Heart left ventricle (tissue), 13 donors: ENCODE results near the gene NLGN2.

Experiments used
- POLR2A ChIP-seq, 2 donors: fragments of 450-650 bp; IDR thresholded peaks; one replicate each; pipeline ENCODE4 v1.6.1; 2017; ENCODE audit warnings: antibody characterized with exemption in 2 of 2, mild to moderate bottlenecking in 2 of 2, moderate library complexity in 2 of 2
- TF ChIP-seq, protein P1 (sequence below), 12 donors: fragments of 200-600 bp; sonication (generic) in 4 of 12; IDR thresholded peaks; one replicate each; pipeline versions ENCODE4 v1.5.0 to v1.8.0; 2018 to 2022; ENCODE audit warnings: antibody characterized with exemption in 12 of 12, mild to moderate bottlenecking in 5 of 12
- donor health status: ischemic (EF 13 %, LVEDD 7.1; RV severe dilation, severe dysfunction).
- donor health status: DM: no; HTN: yes; CAD: no.
- donor health status: DM: no; HTN: no; CAD: no.
- donor health status: ischemic (EF 25% LVEDD 6.9; RV normal size, moderate dysfunction).
- donor health status: ischemic (EF 25% LVEDD 5.7; RV mildly dilated, moderate dysfunction).
- donor health status: ischemic (EF 35%, LVEDD 5.7; RV mildly dilated, moderate dysfunction).
- donor health status: nonischemic (EF 11% LVEDD 7.7; RV severe dilation, severe dysfunction).
- donor health status: DM: yes; HTN: yes; CAD: no.
- donor health status: PGD.
- donor health status: ischemic (EF 29% LVEDD 5.4; RV normal size, mild dysfunction).
- donor health status: nonischemic (EF 23%, LVEDD 6.1; RV moderate dilation, normal function).

DNA sequence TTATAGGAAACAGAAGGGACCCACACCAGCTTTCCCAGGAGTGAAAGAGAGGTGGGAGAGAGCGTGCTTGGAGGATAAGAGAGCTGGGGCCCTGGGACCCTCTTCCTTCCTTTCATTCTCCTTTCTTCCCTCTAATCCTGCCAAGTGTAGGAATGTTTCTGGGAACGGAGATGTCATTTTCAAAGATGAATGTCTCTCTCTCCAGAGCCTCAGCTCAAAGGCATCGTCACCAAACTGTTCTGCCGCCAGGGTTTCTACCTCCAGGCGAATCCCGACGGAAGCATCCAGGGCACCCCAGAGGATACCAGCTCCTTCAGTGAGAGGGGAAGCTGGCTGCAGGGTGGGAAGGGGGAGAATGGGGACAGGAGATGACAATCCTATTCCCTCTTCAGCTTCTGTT is 33.6 kb downstream of the NLGN2 start:
- TF ChIP-seq, protein P1, sequence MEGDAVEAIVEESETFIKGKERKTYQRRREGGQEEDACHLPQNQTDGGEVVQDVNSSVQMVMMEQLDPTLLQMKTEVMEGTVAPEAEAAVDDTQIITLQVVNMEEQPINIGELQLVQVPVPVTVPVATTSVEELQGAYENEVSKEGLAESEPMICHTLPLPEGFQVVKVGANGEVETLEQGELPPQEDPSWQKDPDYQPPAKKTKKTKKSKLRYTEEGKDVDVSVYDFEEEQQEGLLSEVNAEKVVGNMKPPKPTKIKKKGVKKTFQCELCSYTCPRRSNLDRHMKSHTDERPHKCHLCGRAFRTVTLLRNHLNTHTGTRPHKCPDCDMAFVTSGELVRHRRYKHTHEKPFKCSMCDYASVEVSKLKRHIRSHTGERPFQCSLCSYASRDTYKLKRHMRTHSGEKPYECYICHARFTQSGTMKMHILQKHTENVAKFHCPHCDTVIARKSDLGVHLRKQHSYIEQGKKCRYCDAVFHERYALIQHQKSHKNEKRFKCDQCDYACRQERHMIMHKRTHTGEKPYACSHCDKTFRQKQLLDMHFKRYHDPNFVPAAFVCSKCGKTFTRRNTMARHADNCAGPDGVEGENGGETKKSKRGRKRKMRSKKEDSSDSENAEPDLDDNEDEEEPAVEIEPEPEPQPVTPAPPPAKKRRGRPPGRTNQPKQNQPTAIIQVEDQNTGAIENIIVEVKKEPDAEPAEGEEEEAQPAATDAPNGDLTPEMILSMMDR (IDR thresholded peaks at IDR 0.05) = no peak
- TF ChIP-seq POLR2A (IDR thresholded peaks at IDR 0.05) = no peak
